H1 (cell line): ENCODE measurements around the gene OR51Q1. TPM values are rescaled to one million over a fixed set of nuclear protein-coding genes. Genes with fewer than 3 reads are reported as not detected.

Experiments used
- ATF3 ChIP-seq: IDR thresholded peaks from 2 replicates; pipeline ENCODE4 v1.6.1; 2011; ENCODE audit warnings: low read depth, mild to moderate bottlenecking, low read length; ENCODE audit not compliant: insufficient read depth
- KDM4A ChIP-seq: IDR thresholded peaks from one replicate; pipeline ENCODE4 v1.7.1; 2012; ENCODE audit warnings: low read depth, mild to moderate bottlenecking, moderate library complexity, low read length, inconsistent platforms; ENCODE audit not compliant: severe bottlenecking
- KDM5A ChIP-seq: fragments of 200-600 bp; IDR thresholded peaks from 2 replicates; pipeline ENCODE4 v1.7.1; 2012; ENCODE audit warnings: mild to moderate bottlenecking, low read length, inconsistent platforms, mixed read lengths
- NANOG ChIP-seq: IDR thresholded peaks from 2 replicates; pipeline ENCODE4 v1.6.1; 2011; ENCODE audit warnings: low read length, low read depth, mild to moderate bottlenecking, inconsistent platforms; ENCODE audit not compliant: insufficient read depth, poor library complexity, severe bottlenecking
- NRF1 ChIP-seq: IDR thresholded peaks from 2 replicates; pipeline ENCODE4 v1.6.1; 2011; ENCODE audit warnings: mild to moderate bottlenecking, low read depth, low read length, improper control_type of control experiment
- RBBP5 ChIP-seq: IDR thresholded peaks from 2 replicates; pipeline ENCODE4 v1.7.1; 2012; ENCODE audit warnings: low read depth, mild to moderate bottlenecking, inconsistent platforms, low read length, moderate library complexity, borderline replicate concordance
- RFX5 ChIP-seq: IDR thresholded peaks from 2 replicates; pipeline ENCODE4 v1.6.1; 2011; ENCODE audit warnings: low read depth, low read length, improper control_type of control experiment, borderline replicate concordance
- SUZ12 ChIP-seq: fragments of 200-600 bp; sonication (generic); IDR thresholded peaks from 2 replicates; pipeline ENCODE4 v1.6.1; 2012; ENCODE audit warnings: mild to moderate bottlenecking, inconsistent platforms, low read length, moderate library complexity, mixed read lengths
- TBP ChIP-seq: IDR thresholded peaks from 2 replicates; pipeline ENCODE4 v1.6.1; 2011; ENCODE audit warnings: low read depth, low read length, improper control_type of control experiment
- polyA plus RNA-seq, 7 experiments: library from polyadenylated mRNA; depleted of rRNA in 3 of 7; stranded (reverse) in 5 of 7; unstranded in 2 of 7; fragments of >200 nt in 5 of 7; fragments of 200-250 nt in 2 of 7; gene quantifications; 1 replicate in 5 of 7; 2 replicates in 1 of 7; 4 replicates in 1 of 7; pipeline versions ENCODE4 v1.2.1 to v1.2.3, GENCODE V29; 2011 to 2013; ENCODE audit warnings: missing spikeins in 2 of 7, mixed read lengths in 2 of 7
- total RNA-seq: library from RNA; stranded (reverse); fragmentation: NEBNext Ultra II Directional; extraction: Animal tissue kit (Norgen Biotek cat#: 25700); gene quantifications from 2 replicates; pipeline ENCODE4 v1.2.1, GENCODE V29; 2021

OR51Q1 gene
- total and polyA plus RNA-seq, 2 of the 8 experiments (the other 6 are each of a cell fraction or from before 2014, with no cell fraction given), result 0.08 TPM; not detected in 1

DNA sequence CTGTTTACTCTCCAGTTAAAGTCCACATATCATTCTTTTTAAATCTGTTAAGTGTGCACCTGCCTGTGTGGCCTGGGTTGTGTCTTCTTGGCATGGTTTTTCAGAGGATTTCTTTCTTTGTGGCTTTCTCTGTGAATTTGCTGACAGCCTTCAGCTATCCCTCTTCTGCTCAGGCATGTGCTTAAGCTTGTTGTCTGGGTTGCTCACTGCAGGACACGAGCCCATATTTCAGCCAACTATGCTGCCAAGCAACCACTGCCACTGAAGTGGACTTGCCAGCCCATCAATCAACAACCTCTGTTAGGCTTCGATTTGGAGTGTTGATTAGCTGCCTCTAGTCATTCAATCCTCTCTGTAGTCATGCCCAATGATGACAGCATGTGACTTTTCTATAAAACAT is 45.6 kb downstream of the OR51Q1 start (continued):
- TF ChIP-seq NRF1 (no peak), RFX5 (no peak), TBP (no peak), ATF3 (no peak), KDM4A (no peak), RBBP5 (no peak), KDM5A (no peak), SUZ12 (no peak), NANOG (no peak)
- TF ChIP-seq, all 59 proteins: peak for 0

Other genes with a start within 250 kb of the OR51Q1 start
- gene OR51V1, start 221.4 kb upstream of the OR51Q1 start, total RNA-seq, result not detected in 2 replicates
- not detected in 2 replicates for gene OR51V1, start 221.4 kb upstream of the OR51Q1 start, polyA plus RNA-seq (2011; rRNA removed)
- not detected in 2 replicates for gene HBB, start 195.0 kb upstream of the OR51Q1 start, total RNA-seq
- gene HBB, start 195.0 kb upstream of the OR51Q1 start, polyA plus RNA-seq (2011; rRNA removed), result not detected in 2 replicates
- gene HBD, start 187.6 kb upstream of the OR51Q1 start, total RNA-seq, result not detected in 2 replicates
- gene HBD, start 187.6 kb upstream of the OR51Q1 start, polyA plus RNA-seq (2011; rRNA removed), result not detected in 2 replicates
- not detected in 2 replicates for gene HBG1, start 172.3 kb upstream of the OR51Q1 start, total RNA-seq
- 0.26 TPM in 1 of 2 replicates, not detected in the other for gene HBG1, start 172.3 kb upstream of the OR51Q1 start, polyA plus RNA-seq (2011; rRNA removed)
- gene HBG2, start 167.3 kb upstream of the OR51Q1 start, total RNA-seq, result not detected in 2 replicates
- 0.19 and 0.23 TPM in 2 replicates for gene HBG2, start 167.3 kb upstream of the OR51Q1 start, polyA plus RNA-seq (2011; rRNA removed)
- gene HBE1, start 152.2 kb upstream of the OR51Q1 start, total RNA-seq, result not detected in 2 replicates
- 0.20 and 0.39 TPM in 2 replicates for gene HBE1, start 152.2 kb upstream of the OR51Q1 start, polyA plus RNA-seq (2011; rRNA removed)
- gene OR51B4, start 120.2 kb upstream of the OR51Q1 start, total RNA-seq, result not detected in 2 replicates
- gene OR51B4, start 120.2 kb upstream of the OR51Q1 start, polyA plus RNA-seq (2011; rRNA removed), result not detected in 2 replicates
- gene OR51B2, start 97.8 kb upstream of the OR51Q1 start, total RNA-seq, result not detected in 2 replicates
- not detected in 2 replicates for gene OR51B2, start 97.8 kb upstream of the OR51Q1 start, polyA plus RNA-seq (2011; rRNA removed)
- not detected in 2 replicates for gene OR51B5, start 78.6 kb upstream of the OR51Q1 start, total RNA-seq
- gene OR51B5, start 78.6 kb upstream of the OR51Q1 start, polyA plus RNA-seq (2011; rRNA removed), result 0.06 TPM in 1 of 2 replicates, not detected in the other
- gene OR51B6, start 70.6 kb upstream of the OR51Q1 start, total RNA-seq, result not detected in 2 replicates
- not detected in 2 replicates for gene OR51B6, start 70.6 kb upstream of the OR51Q1 start, polyA plus RNA-seq (2011; rRNA removed)
- not detected in 2 replicates for gene OR51M1, start 38.3 kb upstream of the OR51Q1 start, total RNA-seq
- gene OR51M1, start 38.3 kb upstream of the OR51Q1 start, polyA plus RNA-seq (2011; rRNA removed), result 0.08 TPM in 1 of 2 replicates, not detected in the other
- gene OR51I1, start 19.4 kb downstream of the OR51Q1 start, total RNA-seq, result not detected in 2 replicates
- gene OR51I1, start 19.4 kb downstream of the OR51Q1 start, polyA plus RNA-seq (2011; rRNA removed), result not detected in 2 replicates
- gene OR51I2, start 27.2 kb downstream of the OR51Q1 start, total RNA-seq, result not detected in 2 replicates
- gene OR51I2, start 27.2 kb downstream of the OR51Q1 start, polyA plus RNA-seq (2011; rRNA removed), result not detected in 2 replicates
- gene OR52D1, start 66.6 kb downstream of the OR51Q1 start, total RNA-seq, result not detected in 2 replicates
- not detected in 2 replicates for gene OR52D1, start 66.6 kb downstream of the OR51Q1 start, polyA plus RNA-seq (2011; rRNA removed)
- not detected in 2 replicates for gene UBQLN3, start 87.8 kb downstream of the OR51Q1 start, total RNA-seq
- gene UBQLN3, start 87.8 kb downstream of the OR51Q1 start, polyA plus RNA-seq (2011; rRNA removed), result not detected in 2 replicates
- not detected in 2 replicates for gene UBQLNL, start 94.6 kb downstream of the OR51Q1 start, total RNA-seq
- 0.22 and 0.35 TPM in 2 replicates for gene UBQLNL, start 94.6 kb downstream of the OR51Q1 start, polyA plus RNA-seq (2011; rRNA removed)
- gene OR52H1, start 126.4 kb downstream of the OR51Q1 start, total RNA-seq, result not detected in 2 replicates
- 0.09 TPM in 2 replicates for gene OR52H1, start 126.4 kb downstream of the OR51Q1 start, polyA plus RNA-seq (2011; rRNA removed)
- not detected in 2 replicates for gene OR52B6, start 158.8 kb downstream of the OR51Q1 start, total RNA-seq
- gene OR52B6, start 158.8 kb downstream of the OR51Q1 start, polyA plus RNA-seq (2011; rRNA removed), result not detected in 2 replicates
- 20.6 and 21.6 TPM in 2 replicates for gene TRIM6, start 174.5 kb downstream of the OR51Q1 start, total RNA-seq
- 21.8 and 23.3 TPM in 2 replicates for gene TRIM6, start 174.5 kb downstream of the OR51Q1 start, polyA plus RNA-seq (2011; rRNA removed)
- gene TRIM34, start 202.9 kb downstream of the OR51Q1 start, total RNA-seq, result 0.63 and 0.76 TPM in 2 replicates
- gene TRIM34, start 202.9 kb downstream of the OR51Q1 start, polyA plus RNA-seq (2011; rRNA removed), result 2.6 and 5.8 TPM in 2 replicates